ENCODE results near the gene GJB6. TPM values are rescaled to one million over a fixed set of nuclear protein-coding genes. Genes with fewer than 3 reads are reported as not detected.

The GJB6 gene
- polyA plus RNA-seq, 1 of the 3 experiments (the other 2 are of a cell fraction): not detected

- TF ChIP-seq ZBTB33 (IDR thresholded peaks at IDR 0.05; ENCODE audit: borderline replicate concordance, low read depth): no peak
- no peak for TF ChIP-seq YY1 (IDR thresholded peaks at IDR 0.05; ENCODE audit: low read depth)
- no peak for TF ChIP-seq GATA2 (CRISPR knock-in tag; IDR thresholded peaks at IDR 0.05)
- no peak for TF ChIP-seq TEAD4 (IDR thresholded peaks at IDR 0.05; ENCODE audit: borderline replicate concordance, insufficient read depth)
- no peaks in the 10 kb centered on the region for H3K79me2 ChIP-seq (ENCODE audit: insufficient read depth)
- H3K36me3 ChIP-seq (replicated peaks in 1 of 2; ENCODE audit: control insufficient read depth in 1 of 2, insufficient read depth in 2 of 2, low read length in 1 of 2): no peaks in the 10 kb centered on the region
- H2AFZ ChIP-seq (ENCODE audit: low read depth): no peak overlapping the region
- H3K9ac ChIP-seq: no peak overlapping the region
- no peak overlapping the region for H3K4me3 ChIP-seq (ENCODE audit: low read depth in 2 of 2, low read length in 1 of 2)
- H3K27ac ChIP-seq (ENCODE audit: low read depth in 2 of 2, low read length in 1 of 2): no peak overlapping the region
- no peaks in the 10 kb centered on the region for H3K9me3 ChIP-seq
- 3% methylated on average over 4 of the region's 10 CpGs for WGBS (ENCODE audit: low lambda C conversion rate)
- H3K27me3 ChIP-seq (ENCODE audit: insufficient read depth): peaks cover 48% of the 10 kb centered on the region; the same call in 1 of the 2 replicates
- H4K20me1 ChIP-seq (ENCODE audit: insufficient read depth): no peaks in the 10 kb centered on the region
- POLR2A ChIA-PET: no interaction called here
- H3F3A ChIP-seq (replicated peaks; ENCODE audit: insufficient read depth): no peaks in the 10 kb centered on the region
- H3K4me1 ChIP-seq (ENCODE audit: control insufficient read depth in 1 of 2, insufficient read depth in 2 of 2, low read depth in 1 of 2, low read length in 1 of 2): no peaks in the 10 kb centered on the region
- no peak for DNase-seq
- no peak overlapping the region for H3K4me2 ChIP-seq
- no peaks in the 10 kb centered on the region for H3K9me2 ChIP-seq
- CTCF ChIA-PET: no interaction called here
Observed at GRCh38 chr13:20247963-20248362, 15.8 kb upstream of the GJB6 start.

GRCh38 chr13:20247403-20247802 lies 15.3 kb upstream of the GJB6 start:
- Histone ChIP-seq H3K79me2 (ENCODE audit: insufficient read depth) (no peaks in the 10 kb centered on the region), H3K9me2 (no peaks in the 10 kb centered on the region), H3K27ac (ENCODE audit: low read depth in 2 of 2, low read length in 1 of 2) (no peak overlapping the region), H4K20me1 (ENCODE audit: insufficient read depth) (no peaks in the 10 kb centered on the region), H3K4me2 (no peak overlapping the region), H2AFZ (ENCODE audit: low read depth) (no peak overlapping the region), H3K4me3 (ENCODE audit: low read depth in 2 of 2, low read length in 1 of 2) (no peak overlapping the region), H3K36me3 (replicated peaks in 1 of 2; ENCODE audit: control insufficient read depth in 1 of 2, insufficient read depth in 2 of 2, low read length in 1 of 2) (no peaks in the 10 kb centered on the region), H3K9me3 (no peaks in the 10 kb centered on the region), H3F3A (replicated peaks; ENCODE audit: insufficient read depth) (no peaks in the 10 kb centered on the region), H3K9ac (no peak overlapping the region), H3K27me3 (ENCODE audit: insufficient read depth) (peaks cover 46% of the 10 kb centered on the region), H3K4me1 (ENCODE audit: control insufficient read depth in 1 of 2, insufficient read depth in 2 of 2, low read depth in 1 of 2, low read length in 1 of 2) (no peaks in the 10 kb centered on the region)
- TF ChIP-seq TAF1 (IDR thresholded peaks at IDR 0.05; ENCODE audit: borderline replicate concordance, low read depth, low read length) (no peak), MXI1 (IDR thresholded peaks at IDR 0.05; ENCODE audit: low read depth, low read length) (no peak), RAD21 (IDR thresholded peaks at IDR 0.05; ENCODE audit: low read length) (no peak), ZBTB33 (IDR thresholded peaks at IDR 0.05; ENCODE audit: borderline replicate concordance, low read depth) (no peak), IRF3 (IDR thresholded peaks at IDR 0.05; ENCODE audit: low read depth, low read length) (no peak), NFIC (IDR thresholded peaks at IDR 0.05; ENCODE audit: borderline replicate concordance) (no peak), CTCF (IDR thresholded peaks at IDR 0.05) (no peak), TCF12 (IDR thresholded peaks at IDR 0.05) (no peak), FOXM1 (IDR thresholded peaks at IDR 0.05; ENCODE audit: low read depth) (no peak), SMC3 (IDR thresholded peaks at IDR 0.05; ENCODE audit: low read depth, low read length) (no peak), RCOR1 (IDR thresholded peaks at IDR 0.05; ENCODE audit: low read length) (no peak), RFX5 (IDR thresholded peaks at IDR 0.05; ENCODE audit: low read length) (no peak), EZH2phosphoT487 (IDR thresholded peaks at IDR 0.05; ENCODE audit: borderline replicate concordance, low read depth) (no peak), PBX3 (IDR thresholded peaks at IDR 0.05) (no peak)
- 0% methylated on average over 8 of the region's 14 CpGs for WGBS (ENCODE audit: low lambda C conversion rate)
- DNase-seq: no peak
- CTCF ChIA-PET: no interaction called here
- POLR2A ChIA-PET: no interaction called here
